ENCODE results near the gene ZNF606.

DNA sequence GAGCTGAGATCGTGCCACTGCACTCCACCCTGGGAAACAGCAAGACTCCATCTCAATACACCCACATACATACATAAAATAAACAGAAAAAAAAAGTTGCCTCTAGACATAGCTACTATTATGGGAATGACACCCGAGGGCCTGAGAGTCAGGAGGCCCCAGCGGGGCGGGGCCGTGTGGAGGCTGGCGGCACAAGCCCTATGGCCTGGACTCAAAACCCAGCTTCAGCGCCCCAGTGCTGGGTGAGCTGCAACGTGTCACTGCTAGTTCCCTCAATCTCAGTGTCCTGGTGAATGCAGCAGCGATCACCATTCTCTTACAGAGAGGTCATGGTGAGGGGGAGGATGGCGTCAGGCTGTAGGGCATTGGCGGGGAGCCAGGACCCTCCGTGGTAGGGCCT, 22.0 kb upstream of the ZNF606 start:
- TF ChIP-seq SREBF1 (IDR thresholded peaks at IDR 0.05; ENCODE audit: borderline replicate concordance, low read depth, low read length) (no peak), JUND (IDR thresholded peaks at IDR 0.05; ENCODE audit: borderline replicate concordance, low read depth, low read length) (no peak), JUND (tag; IDR thresholded peaks at IDR 0.05; ENCODE audit: borderline replicate concordance, low read depth, low read length) (no peak), ATF1 (CRISPR knock-in tag; IDR thresholded peaks at IDR 0.05) (no peak), ATF1 (tag; IDR thresholded peaks at IDR 0.05) (no peak), HIVEP1 (CRISPR knock-in tag; IDR thresholded peaks at IDR 0.05) (no peak), POLR2A (conservative IDR thresholded peaks at IDR 0.05) (no peak), ZFP36 (IDR thresholded peaks at IDR 0.05; ENCODE audit: low read depth, low read length, partially characterized antibody) (no peak)
- TF ChIP-seq, protein P1, sequence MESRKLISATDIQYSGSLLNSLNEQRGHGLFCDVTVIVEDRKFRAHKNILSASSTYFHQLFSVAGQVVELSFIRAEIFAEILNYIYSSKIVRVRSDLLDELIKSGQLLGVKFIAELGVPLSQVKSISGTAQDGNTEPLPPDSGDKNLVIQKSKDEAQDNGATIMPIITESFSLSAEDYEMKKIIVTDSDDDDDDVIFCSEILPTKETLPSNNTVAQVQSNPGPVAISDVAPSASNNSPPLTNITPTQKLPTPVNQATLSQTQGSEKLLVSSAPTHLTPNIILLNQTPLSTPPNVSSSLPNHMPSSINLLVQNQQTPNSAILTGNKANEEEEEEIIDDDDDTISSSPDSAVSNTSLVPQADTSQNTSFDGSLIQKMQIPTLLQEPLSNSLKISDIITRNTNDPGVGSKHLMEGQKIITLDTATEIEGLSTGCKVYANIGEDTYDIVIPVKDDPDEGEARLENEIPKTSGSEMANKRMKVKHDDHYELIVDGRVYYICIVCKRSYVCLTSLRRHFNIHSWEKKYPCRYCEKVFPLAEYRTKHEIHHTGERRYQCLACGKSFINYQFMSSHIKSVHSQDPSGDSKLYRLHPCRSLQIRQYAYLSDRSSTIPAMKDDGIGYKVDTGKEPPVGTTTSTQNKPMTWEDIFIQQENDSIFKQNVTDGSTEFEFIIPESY (CRISPR knock-in tag; IDR thresholded peaks at IDR 0.05) = no peak
- TF ChIP-seq, protein P2, sequence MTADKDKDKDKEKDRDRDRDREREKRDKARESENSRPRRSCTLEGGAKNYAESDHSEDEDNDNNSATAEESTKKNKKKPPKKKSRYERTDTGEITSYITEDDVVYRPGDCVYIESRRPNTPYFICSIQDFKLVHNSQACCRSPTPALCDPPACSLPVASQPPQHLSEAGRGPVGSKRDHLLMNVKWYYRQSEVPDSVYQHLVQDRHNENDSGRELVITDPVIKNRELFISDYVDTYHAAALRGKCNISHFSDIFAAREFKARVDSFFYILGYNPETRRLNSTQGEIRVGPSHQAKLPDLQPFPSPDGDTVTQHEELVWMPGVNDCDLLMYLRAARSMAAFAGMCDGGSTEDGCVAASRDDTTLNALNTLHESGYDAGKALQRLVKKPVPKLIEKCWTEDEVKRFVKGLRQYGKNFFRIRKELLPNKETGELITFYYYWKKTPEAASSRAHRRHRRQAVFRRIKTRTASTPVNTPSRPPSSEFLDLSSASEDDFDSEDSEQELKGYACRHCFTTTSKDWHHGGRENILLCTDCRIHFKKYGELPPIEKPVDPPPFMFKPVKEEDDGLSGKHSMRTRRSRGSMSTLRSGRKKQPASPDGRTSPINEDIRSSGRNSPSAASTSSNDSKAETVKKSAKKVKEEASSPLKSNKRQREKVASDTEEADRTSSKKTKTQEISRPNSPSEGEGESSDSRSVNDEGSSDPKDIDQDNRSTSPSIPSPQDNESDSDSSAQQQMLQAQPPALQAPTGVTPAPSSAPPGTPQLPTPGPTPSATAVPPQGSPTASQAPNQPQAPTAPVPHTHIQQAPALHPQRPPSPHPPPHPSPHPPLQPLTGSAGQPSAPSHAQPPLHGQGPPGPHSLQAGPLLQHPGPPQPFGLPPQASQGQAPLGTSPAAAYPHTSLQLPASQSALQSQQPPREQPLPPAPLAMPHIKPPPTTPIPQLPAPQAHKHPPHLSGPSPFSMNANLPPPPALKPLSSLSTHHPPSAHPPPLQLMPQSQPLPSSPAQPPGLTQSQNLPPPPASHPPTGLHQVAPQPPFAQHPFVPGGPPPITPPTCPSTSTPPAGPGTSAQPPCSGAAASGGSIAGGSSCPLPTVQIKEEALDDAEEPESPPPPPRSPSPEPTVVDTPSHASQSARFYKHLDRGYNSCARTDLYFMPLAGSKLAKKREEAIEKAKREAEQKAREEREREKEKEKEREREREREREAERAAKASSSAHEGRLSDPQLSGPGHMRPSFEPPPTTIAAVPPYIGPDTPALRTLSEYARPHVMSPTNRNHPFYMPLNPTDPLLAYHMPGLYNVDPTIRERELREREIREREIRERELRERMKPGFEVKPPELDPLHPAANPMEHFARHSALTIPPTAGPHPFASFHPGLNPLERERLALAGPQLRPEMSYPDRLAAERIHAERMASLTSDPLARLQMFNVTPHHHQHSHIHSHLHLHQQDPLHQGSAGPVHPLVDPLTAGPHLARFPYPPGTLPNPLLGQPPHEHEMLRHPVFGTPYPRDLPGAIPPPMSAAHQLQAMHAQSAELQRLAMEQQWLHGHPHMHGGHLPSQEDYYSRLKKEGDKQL (CRISPR knock-in tag; IDR thresholded peaks at IDR 0.05; ENCODE audit: borderline replicate concordance) = no peak
